DND-41 (cell line): ENCODE data around the gene WTAP.
A peak's percentile ranks its signal among the peaks of the same experiment; 100 is the strongest.

Experiments used
- ATAC-seq: fragments of 200-7000 bp; cut with Tn5 transposase; 3 replicates; pipeline ENCODE4 v1.9.1; 2021; ENCODE audit warnings: low read depth; ENCODE audit not compliant: insufficient read depth
- DNase-seq: peaks from one replicate; pipeline ENCODE4 v3.0.0-alpha.2; 2020
- H2AFZ ChIP-seq: 2 replicates; pipeline ENCODE4 v1.6.0; 2012; ENCODE audit warnings: low read depth, low read length
- H3K27ac ChIP-seq: 2 replicates; pipeline ENCODE4 v1.5.1; 2012; ENCODE audit warnings: low read length, inconsistent platforms
- H3K27me3 ChIP-seq: fragments of 200-600 bp; sonication (generic); 2 replicates; pipeline ENCODE4 v1.6.0; 2012; ENCODE audit warnings: low read length, mild to moderate bottlenecking, inconsistent platforms; ENCODE audit not compliant: insufficient read depth, poor library complexity
- H3K36me3 ChIP-seq: 2 replicates; pipeline ENCODE4 v1.5.1; 2012; ENCODE audit warnings: low read length, inconsistent platforms; ENCODE audit not compliant: insufficient read depth
- H3K4me1 ChIP-seq: 2 replicates; pipeline ENCODE4 v1.5.1; 2012; ENCODE audit warnings: mild to moderate bottlenecking, low read length; ENCODE audit not compliant: insufficient read depth
- H3K4me2 ChIP-seq: 2 replicates; pipeline ENCODE4 v1.6.0; 2012; ENCODE audit warnings: mild to moderate bottlenecking, moderate library complexity, low read length, inconsistent platforms; ENCODE audit not compliant: insufficient read depth
- H3K4me3 ChIP-seq, 2 experiments: fragments of 200-600 bp in 1 of 2; shearing (Covaris generic) in 1 of 2; 2 replicates each; pipeline ENCODE4 v1.5.1; 2012 to 2016; ENCODE audit warnings: inconsistent platforms in 2 of 2, low read length in 2 of 2, mild to moderate bottlenecking in 2 of 2, low read depth in 1 of 2, moderate library complexity in 1 of 2
- H3K79me2 ChIP-seq: 2 replicates; pipeline ENCODE4 v1.6.0; 2012; ENCODE audit warnings: low read length, inconsistent platforms; ENCODE audit not compliant: insufficient read depth
- H3K9ac ChIP-seq: 2 replicates; pipeline ENCODE4 v1.6.0; 2012; ENCODE audit warnings: low read depth, mild to moderate bottlenecking, inconsistent platforms, low read length, moderate library complexity
- H3K9me3 ChIP-seq: 2 replicates; pipeline ENCODE4 v1.5.1; 2012; ENCODE audit warnings: low read length, moderate library complexity, mild to moderate bottlenecking, inconsistent platforms; ENCODE audit not compliant: insufficient read depth, severe bottlenecking
- H4K20me1 ChIP-seq: 2 replicates; pipeline ENCODE4 v1.6.0; 2012; ENCODE audit warnings: low read length; ENCODE audit not compliant: insufficient read depth
- EZH2 ChIP-seq: IDR thresholded peaks from 3 replicates; pipeline ENCODE4 v1.6.1; 2012; ENCODE audit warnings: borderline replicate concordance, low read depth, mild to moderate bottlenecking, moderate library complexity, low read length, inconsistent platforms; ENCODE audit not compliant: severe bottlenecking
- TF ChIP-seq, protein P1 (sequence below): IDR thresholded peaks from 2 replicates; pipeline ENCODE4 v1.5.1; 2012; ENCODE audit warnings: borderline replicate concordance, low read length, moderate library complexity, mild to moderate bottlenecking; ENCODE audit not compliant: poor library complexity, severe bottlenecking; ENCODE audit errors: extremely low read depth

Gene WTAP

GRCh38 chr6:159726918-159727716, at the start of gene WTAP:
TSS of gene WTAP (plus strand) at chr6:159727506. CDS start at chr6:159736266, 8,760 bp downstream.
- H3K9me3 ChIP-seq: no peaks in the 10 kb centered on the region
- peak within 1 kb of the TSS; percentile 97 for H3K9ac ChIP-seq
- peak within 1 kb of the TSS; percentile 100 for H3K27ac ChIP-seq
- H3K79me2 ChIP-seq: peaks cover 98% of the 10 kb centered on the region
- ATAC-seq (peak; percentile 86), DNase-seq (peak; percentile 97)
- H3K36me3 ChIP-seq: peaks cover 38% of the 10 kb centered on the region
- peak within 1 kb of the TSS; percentile 60 to 72 for H3K4me3 ChIP-seq
- TF ChIP-seq EZH2: no peak
- TF ChIP-seq, protein P1, sequence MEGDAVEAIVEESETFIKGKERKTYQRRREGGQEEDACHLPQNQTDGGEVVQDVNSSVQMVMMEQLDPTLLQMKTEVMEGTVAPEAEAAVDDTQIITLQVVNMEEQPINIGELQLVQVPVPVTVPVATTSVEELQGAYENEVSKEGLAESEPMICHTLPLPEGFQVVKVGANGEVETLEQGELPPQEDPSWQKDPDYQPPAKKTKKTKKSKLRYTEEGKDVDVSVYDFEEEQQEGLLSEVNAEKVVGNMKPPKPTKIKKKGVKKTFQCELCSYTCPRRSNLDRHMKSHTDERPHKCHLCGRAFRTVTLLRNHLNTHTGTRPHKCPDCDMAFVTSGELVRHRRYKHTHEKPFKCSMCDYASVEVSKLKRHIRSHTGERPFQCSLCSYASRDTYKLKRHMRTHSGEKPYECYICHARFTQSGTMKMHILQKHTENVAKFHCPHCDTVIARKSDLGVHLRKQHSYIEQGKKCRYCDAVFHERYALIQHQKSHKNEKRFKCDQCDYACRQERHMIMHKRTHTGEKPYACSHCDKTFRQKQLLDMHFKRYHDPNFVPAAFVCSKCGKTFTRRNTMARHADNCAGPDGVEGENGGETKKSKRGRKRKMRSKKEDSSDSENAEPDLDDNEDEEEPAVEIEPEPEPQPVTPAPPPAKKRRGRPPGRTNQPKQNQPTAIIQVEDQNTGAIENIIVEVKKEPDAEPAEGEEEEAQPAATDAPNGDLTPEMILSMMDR: no peak
- H2AFZ ChIP-seq: peak within 1 kb of the TSS; percentile 89
- H3K27me3 ChIP-seq: no peaks in the 10 kb centered on the region
- peaks cover 56% of the 10 kb centered on the region for H3K4me1 ChIP-seq
- H4K20me1 ChIP-seq: peaks cover 49% of the 10 kb centered on the region
- peak within 1 kb of the TSS; percentile 94 for H3K4me2 ChIP-seq

DNA sequence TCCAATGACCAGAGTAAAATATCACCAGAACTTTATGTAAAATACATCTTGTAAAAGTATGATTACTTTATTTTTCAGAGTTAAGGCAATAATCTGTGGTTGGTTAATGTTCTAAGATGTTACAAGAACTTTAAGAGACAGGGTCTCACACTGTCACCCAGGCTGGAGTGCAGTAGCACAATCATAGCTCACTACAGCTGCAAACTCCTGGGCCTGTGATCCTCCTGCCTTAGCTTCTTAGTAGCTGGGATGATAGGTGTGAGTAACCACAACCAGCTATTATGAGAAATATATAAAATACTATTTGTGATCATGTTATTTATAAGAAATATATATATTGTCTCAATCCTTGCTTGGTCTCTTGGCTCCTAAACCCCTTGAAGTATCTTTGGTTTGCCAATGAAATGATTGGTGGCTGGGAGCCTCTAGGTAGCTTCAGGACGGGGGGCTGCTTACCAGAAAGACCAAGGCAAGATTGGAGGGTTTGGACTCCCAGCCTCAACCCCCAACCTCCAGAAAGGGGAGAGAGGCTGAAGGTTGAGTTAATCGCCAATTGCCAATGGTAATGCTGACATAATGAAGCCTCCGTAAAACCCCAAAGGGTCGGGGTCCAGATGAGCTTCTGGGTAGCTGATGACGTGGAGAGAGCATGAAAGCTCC, 49.7 kb upstream of the WTAP start:
- H3K9ac ChIP-seq: no peak overlapping the region
- no peaks in the 10 kb centered on the region for H3K4me1 ChIP-seq
- no peak overlapping the region for H2AFZ ChIP-seq
- H3K27ac ChIP-seq: no peak overlapping the region
- no peak overlapping the region for H3K4me3 ChIP-seq
- H3K27me3 ChIP-seq: no peaks in the 10 kb centered on the region
- ATAC-seq (no peak), DNase-seq (no peak)
- H3K36me3 ChIP-seq: peaks cover 31% of the 10 kb centered on the region
- no peaks in the 10 kb centered on the region for H3K9me3 ChIP-seq
- no peaks in the 10 kb centered on the region for H3K79me2 ChIP-seq
- TF ChIP-seq, protein P1: no peak
- TF ChIP-seq EZH2: no peak
- H4K20me1 ChIP-seq: no peaks in the 10 kb centered on the region
- no peak overlapping the region for H3K4me2 ChIP-seq

- 0 out of 2 replicates have a peak, but pooled peaks cover under 1% of the 10 kb centered on the region for H3K79me2 ChIP-seq
- H3K4me2 ChIP-seq: no peak overlapping the region
- H4K20me1 ChIP-seq: no peaks in the 10 kb centered on the region
- H3K9ac ChIP-seq: no peak overlapping the region
- DNase-seq (no peak), ATAC-seq (no peak)
- TF ChIP-seq, protein P1: no peak
- no peak for TF ChIP-seq EZH2
- no peaks in the 10 kb centered on the region for H3K27me3 ChIP-seq
- no peaks in the 10 kb centered on the region for H3K4me1 ChIP-seq
- peaks cover 33% of the 10 kb centered on the region for H3K36me3 ChIP-seq
- no peak overlapping the region for H3K27ac ChIP-seq
- no peaks in the 10 kb centered on the region for H3K9me3 ChIP-seq
- H3K4me3 ChIP-seq: no peak overlapping the region
- no peak overlapping the region for H2AFZ ChIP-seq
These were observed 48.7 kb upstream of the WTAP start for GRCh38 chr6:159678574-159678973.
